Heart left ventricle (tissue), 16 donors: ENCODE measurements around the gene ZP1. TPM values are rescaled to one million over a fixed set of nuclear protein-coding genes. Genes with fewer than 3 reads are reported as not detected.

Experiments
- ATAC-seq, 4 donors: fragments of 200-7000 bp; cut with Tn5 transposase; one replicate each; pipeline ENCODE4 v1.9.1; 2020 to 2022; ENCODE audit warnings: moderate library complexity in 4 of 4, mild to moderate bottlenecking in 3 of 4, moderate number of reproducible peaks in 1 of 4
- DNase-seq, 5 donors: peaks; one replicate each; pipeline ENCODE4 v3.0.0-alpha.2; 2020
- H3K27ac ChIP-seq, 12 donors: fragments of 200-600 bp; sonication (generic) in 4 of 12; one replicate each; pipeline versions ENCODE4 v1.5.0 to v1.8.0; 2016 to 2022; ENCODE audit warnings: mild to moderate bottlenecking in 2 of 12
- H3K27me3 ChIP-seq, 9 donors: fragments of 200-600 bp; sonication (generic) in 2 of 9; one replicate each; pipeline versions ENCODE4 v1.5.1 to v1.8.0; 2016 to 2022; ENCODE audit warnings: mild to moderate bottlenecking in 3 of 9
- H3K36me3 ChIP-seq, 9 donors: fragments of 200-600 bp; sonication (generic) in 2 of 9; one replicate each; pipeline versions ENCODE4 v1.5.0 to v1.8.0; 2018 to 2022; ENCODE audit warnings: mild to moderate bottlenecking in 2 of 9
- H3K4me1 ChIP-seq, 12 donors: fragments of 200-600 bp; sonication (generic) in 4 of 12; one replicate each; pipeline versions ENCODE4 v1.5.0 to v1.8.0; 2016 to 2022; ENCODE audit warnings: mild to moderate bottlenecking in 3 of 12
- H3K4me3 ChIP-seq, 12 donors: fragments of 200-600 bp; sonication (generic) in 4 of 12; one replicate each; pipeline versions ENCODE4 v1.5.0 to v1.8.0; 2017 to 2022; ENCODE audit warnings: mild to moderate bottlenecking in 9 of 12, moderate library complexity in 4 of 12
- H3K9me3 ChIP-seq, 12 donors: fragments of 200-600 bp; sonication (generic) in 4 of 12; one replicate each; pipeline versions ENCODE4 v1.5.0 to v1.8.0; 2016 to 2022; ENCODE audit warnings: mild to moderate bottlenecking in 1 of 12
- POLR2A ChIP-seq, 2 donors: fragments of 450-650 bp; IDR thresholded peaks; one replicate each; pipeline ENCODE4 v1.6.1; 2017; ENCODE audit warnings: antibody characterized with exemption in 2 of 2, mild to moderate bottlenecking in 2 of 2, moderate library complexity in 2 of 2
- WGBS, 4 donors: extraction: QIAGEN DNeasy Blood & Tissue Kit in 2 of 4; methylation state at CpG; one replicate each; pipeline versions ENCODE4 v1.1.5 to v1.1.7; 2013 to 2018; 5-methylcytosine and 5-hydroxymethylcytosine counted together
- intact Hi-C, 10 donors: fragments of 100-400 bp; cut with DNase I; formaldehyde crosslinking; loops; one replicate each; pipeline versions ENCODE4 v1.11.1 to v1.14.2; 2022
- polyA plus RNA-seq, 2 donors: library from polyadenylated mRNA; stranded (reverse); fragments of 200-250 nt; gene quantifications; one replicate each; pipeline ENCODE4 v1.2.3, GENCODE V29; 2013
- total RNA-seq, 9 donors: library from RNA; depleted of rRNA in 2 of 9; stranded (reverse); fragments of >200 nt in 2 of 9; fragmentation: NEBNext Ultra II Directional in 3 of 9; extraction: Animal tissue kit (Norgen Biotek cat#: 25700) in 3 of 9; gene quantifications; one replicate each; pipeline versions ENCODE4 v1.1.0 to v1.2.4, GENCODE V29; 2016 to 2023
- TF ChIP-seq, protein P1 (sequence below), 12 donors: fragments of 200-600 bp; sonication (generic) in 4 of 12; IDR thresholded peaks; one replicate each; pipeline versions ENCODE4 v1.5.0 to v1.8.0; 2018 to 2022; ENCODE audit warnings: antibody characterized with exemption in 12 of 12, mild to moderate bottlenecking in 5 of 12
- donor health status: ischemic (EF 13 %, LVEDD 7.1; RV severe dilation, severe dysfunction).
- donor health status: healthy with polysubstance abuse.
- donor health status: DM: no; HTN: yes; CAD: no.
- donor health status: DM: no; HTN: no; CAD: no.
- donor health status: ischemic (EF 25% LVEDD 6.9; RV normal size, moderate dysfunction).
- donor health status: ischemic (EF 25% LVEDD 5.7; RV mildly dilated, moderate dysfunction).
- donor health status: healthy.
- donor health status: DM: yes; HTN: yes; CAD: no.
- donor health status: ischemic (EF 35%, LVEDD 5.7; RV mildly dilated, moderate dysfunction).
- donor health status: nonischemic (EF 11% LVEDD 7.7; RV severe dilation, severe dysfunction).
- donor health status: DM: yes; HTN: yes; CAD: no.
- donor health status: PGD.
- donor health status: ischemic (EF 29% LVEDD 5.4; RV normal size, mild dysfunction).
- donor health status: nonischemic (EF 23%, LVEDD 6.1; RV moderate dilation, normal function).

ZP1 gene
- total and polyA plus RNA-seq, 11 donors, result 0.15 to 0.95 (median 0.32) TPM; not detected in 7

DNA sequence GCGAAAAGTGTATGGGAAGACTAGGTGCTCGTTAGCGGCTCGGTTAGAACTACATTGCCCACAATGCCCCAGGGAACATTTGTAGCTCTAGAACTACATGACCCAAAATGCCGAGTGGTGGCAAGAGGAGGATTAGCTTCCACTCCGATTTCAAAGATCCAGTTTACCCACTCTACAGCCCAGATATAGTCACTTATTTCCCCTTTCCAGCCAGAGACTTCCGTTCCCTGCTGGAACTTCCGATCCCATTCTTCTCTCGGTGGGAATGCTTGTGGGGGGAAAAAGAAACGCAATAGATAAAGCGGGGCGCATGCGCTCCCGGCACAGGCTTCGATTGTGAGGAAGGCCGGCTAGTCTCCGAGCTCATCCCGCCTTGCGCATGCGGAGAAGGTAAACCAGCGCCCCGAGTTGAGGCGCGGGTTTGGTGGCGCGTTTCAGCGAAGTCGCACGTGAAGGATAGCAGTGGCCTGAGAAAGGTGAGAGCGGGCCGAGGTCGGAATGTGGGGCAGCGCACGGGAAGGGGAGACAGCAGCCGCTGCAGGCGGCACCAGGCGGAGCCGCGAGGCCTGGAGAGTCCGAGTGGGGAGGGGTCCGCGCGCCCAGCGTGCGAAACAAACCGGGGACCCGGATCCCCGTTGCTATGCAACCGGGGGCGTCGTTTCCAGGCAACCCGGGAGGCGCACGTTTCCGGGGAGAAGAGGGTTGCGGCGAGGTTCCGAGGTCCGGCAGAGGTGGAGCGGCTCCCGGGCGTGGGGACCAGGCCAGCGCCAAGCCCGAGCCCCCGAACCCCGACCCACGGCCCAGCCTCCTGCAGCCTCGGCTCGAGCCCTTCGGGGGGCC, 46.7 kb downstream of the ZP1 start, which contains the start of gene TMEM109:
Gene TMEM109, plus strand, starts transcription at position 366 of the 840 bp plus-strand sequence. CDS start 5,536 bp downstream, outside the sequence.
- peak within 1 kb of the TSS; percentile 64 to 95 (median 81) for H3K4me3 ChIP-seq
- DNase-seq (peak; percentile 90 to 94 (median 91)), ATAC-seq (peak; percentile 81 to 88 (median 88))
- no peaks in the 10 kb centered on the region for H3K9me3 ChIP-seq
- H3K36me3 ChIP-seq, result no peaks in the 10 kb centered on the region
- H3K27me3 ChIP-seq, result no peaks in the 10 kb centered on the region
- WGBS, 4 donors, result 0 to 1% (median 0%) methylated on average over 26 to 70 of the region's 70 CpGs
- TF ChIP-seq POLR2A (IDR thresholded peaks at IDR 0.05), result peak in 1 of 2 donors; percentile 66
- TF ChIP-seq, protein P1, sequence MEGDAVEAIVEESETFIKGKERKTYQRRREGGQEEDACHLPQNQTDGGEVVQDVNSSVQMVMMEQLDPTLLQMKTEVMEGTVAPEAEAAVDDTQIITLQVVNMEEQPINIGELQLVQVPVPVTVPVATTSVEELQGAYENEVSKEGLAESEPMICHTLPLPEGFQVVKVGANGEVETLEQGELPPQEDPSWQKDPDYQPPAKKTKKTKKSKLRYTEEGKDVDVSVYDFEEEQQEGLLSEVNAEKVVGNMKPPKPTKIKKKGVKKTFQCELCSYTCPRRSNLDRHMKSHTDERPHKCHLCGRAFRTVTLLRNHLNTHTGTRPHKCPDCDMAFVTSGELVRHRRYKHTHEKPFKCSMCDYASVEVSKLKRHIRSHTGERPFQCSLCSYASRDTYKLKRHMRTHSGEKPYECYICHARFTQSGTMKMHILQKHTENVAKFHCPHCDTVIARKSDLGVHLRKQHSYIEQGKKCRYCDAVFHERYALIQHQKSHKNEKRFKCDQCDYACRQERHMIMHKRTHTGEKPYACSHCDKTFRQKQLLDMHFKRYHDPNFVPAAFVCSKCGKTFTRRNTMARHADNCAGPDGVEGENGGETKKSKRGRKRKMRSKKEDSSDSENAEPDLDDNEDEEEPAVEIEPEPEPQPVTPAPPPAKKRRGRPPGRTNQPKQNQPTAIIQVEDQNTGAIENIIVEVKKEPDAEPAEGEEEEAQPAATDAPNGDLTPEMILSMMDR (IDR thresholded peaks at IDR 0.05), result no peak
- H3K27ac ChIP-seq, result peak within 1 kb of the TSS; percentile 75 to 98 (median 94)
- intact Hi-C loops, result loop anchor here in 3 of 10 donors (2.0 to 5.0 kb wide), 3 partner anchors 37 to 39 kb away; partner anchors contain the start of gene SLC15A3 (in 2 of the 3)
- H3K4me1 ChIP-seq, result peaks cover 0 to 85% (median 56%) of the 10 kb centered on the region in 12 donors

DNA sequence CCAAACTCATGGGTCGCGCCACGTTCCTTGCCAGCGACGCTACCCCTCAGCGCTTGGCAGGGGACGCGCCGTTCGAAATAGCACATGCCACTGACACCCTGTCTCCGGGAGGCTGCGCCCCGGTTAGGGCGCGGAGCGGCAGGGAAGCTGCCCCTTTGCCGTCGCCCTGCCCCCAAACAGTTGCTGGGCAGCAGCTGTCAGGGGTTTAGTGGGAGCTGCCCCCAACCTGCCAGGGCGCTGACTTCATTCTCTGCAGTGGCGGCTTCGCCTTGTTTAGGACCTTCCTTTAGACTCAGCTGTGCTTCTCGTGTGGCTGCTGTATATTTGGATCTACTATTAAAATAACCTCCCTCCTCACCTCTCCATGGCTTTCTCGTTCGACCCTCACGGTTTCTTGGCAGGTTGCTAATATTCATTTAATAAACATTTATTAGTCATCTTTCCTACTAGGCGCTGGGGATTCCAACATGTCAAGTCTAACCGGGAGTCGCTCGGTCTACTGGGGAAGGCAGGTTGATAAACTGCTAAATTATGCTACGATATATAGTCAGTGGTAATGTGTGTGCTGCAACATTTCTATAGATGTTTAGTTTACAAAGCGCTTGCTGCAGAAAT, 47.4 kb downstream of the ZP1 start:
- H3K27me3 ChIP-seq, result no peaks in the 10 kb centered on the region
- ATAC-seq, result peak in 3 of 4 donors; percentile 35 to 55 (median 41)
- TF ChIP-seq, protein P1 (IDR thresholded peaks at IDR 0.05), result no peak
- no peak for TF ChIP-seq POLR2A (IDR thresholded peaks at IDR 0.05)
- peaks cover 0 to 4% (median 1%) of the 10 kb centered on the region in 9 donors for H3K36me3 ChIP-seq
- no peak for DNase-seq
- H3K4me1 ChIP-seq, result peaks cover 0 to 87% (median 64%) of the 10 kb centered on the region in 12 donors
- intact Hi-C loops, result loop anchor here in 4 of 10 donors (2.0 to 5.0 kb wide), 4 partner anchors 36 to 53 kb away; partner anchors contain the start of gene SLC15A3 (in 3 of the 4)
- H3K9me3 ChIP-seq, result no peaks in the 10 kb centered on the region
- H3K4me3 ChIP-seq, result peak overlapping the region; percentile 64 to 95 (median 81)
- H3K27ac ChIP-seq, result peak overlapping the region; percentile 75 to 98 (median 94)
- WGBS, 4 donors, result 1 to 6% (median 2%) methylated on average over 21 to 31 of the region's 31 CpGs

DNA sequence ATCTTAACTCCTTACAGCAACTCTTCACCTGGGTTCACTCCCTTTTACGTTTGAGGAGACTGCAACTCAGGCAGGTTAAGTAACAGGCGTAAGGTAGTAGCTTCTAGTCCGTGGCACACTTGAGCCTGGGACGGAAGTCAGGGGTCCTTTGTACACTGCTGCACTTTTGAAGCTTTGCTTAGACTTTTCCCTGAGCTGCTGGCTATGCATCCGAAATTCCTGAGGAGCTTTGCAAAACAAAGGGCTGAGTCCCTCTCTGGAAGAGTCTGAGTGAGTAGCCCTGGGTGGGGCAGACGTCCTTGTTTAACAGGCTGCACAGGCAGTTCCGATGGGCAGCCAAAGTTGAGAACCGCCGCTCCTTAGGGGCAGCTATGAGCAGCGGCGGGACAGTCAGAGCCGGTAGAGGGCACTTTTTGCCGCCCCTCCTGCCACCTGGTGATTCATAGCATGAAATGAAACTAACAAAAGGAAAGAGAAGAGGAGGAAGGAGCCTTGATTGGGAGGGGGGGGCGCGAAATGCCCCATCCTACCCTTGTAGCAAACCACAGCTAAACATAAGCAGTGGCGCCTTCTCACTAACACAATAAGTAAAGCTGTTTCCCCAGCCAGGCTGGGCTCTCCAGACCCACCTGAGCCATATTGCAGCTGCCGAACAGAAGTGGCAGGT, 48.0 kb downstream of the ZP1 start:
- intact Hi-C loops, result loop anchor here in 4 of 10 donors (2.0 to 5.0 kb wide), 4 partner anchors 35 to 52 kb away; partner anchors contain the start of gene SLC15A3 (in 2 of the 4)
- WGBS, 4 donors, result 7 to 9% (median 7%) methylated on average over 16 to 17 of the region's 17 CpGs
- no peaks in the 10 kb centered on the region for H3K9me3 ChIP-seq
- peak overlapping the region in 11 of 12 donors; percentile 28 to 98 (median 94) for H3K27ac ChIP-seq
- TF ChIP-seq, protein P1 (IDR thresholded peaks at IDR 0.05), result peak in 10 of 12 donors; percentile 5 to 55 (median 38)
- no peak for TF ChIP-seq POLR2A (IDR thresholded peaks at IDR 0.05)
- peak overlapping the region; percentile 64 to 95 (median 81) for H3K4me3 ChIP-seq
- peaks cover 0 to 10% (median 7%) of the 10 kb centered on the region in 9 donors for H3K36me3 ChIP-seq
- peak in 4 of 5 donors; percentile 58 to 75 (median 66) for DNase-seq
- H3K27me3 ChIP-seq, result no peaks in the 10 kb centered on the region
- peak; percentile 48 to 62 (median 58) for ATAC-seq
- peaks cover 0 to 85% (median 68%) of the 10 kb centered on the region in 12 donors for H3K4me1 ChIP-seq
